ENCODE results near the gene FANCF.

- no peak for TF ChIP-seq POLR2A (IDR thresholded peaks at IDR 0.05)
- TF ChIP-seq, protein P1, sequence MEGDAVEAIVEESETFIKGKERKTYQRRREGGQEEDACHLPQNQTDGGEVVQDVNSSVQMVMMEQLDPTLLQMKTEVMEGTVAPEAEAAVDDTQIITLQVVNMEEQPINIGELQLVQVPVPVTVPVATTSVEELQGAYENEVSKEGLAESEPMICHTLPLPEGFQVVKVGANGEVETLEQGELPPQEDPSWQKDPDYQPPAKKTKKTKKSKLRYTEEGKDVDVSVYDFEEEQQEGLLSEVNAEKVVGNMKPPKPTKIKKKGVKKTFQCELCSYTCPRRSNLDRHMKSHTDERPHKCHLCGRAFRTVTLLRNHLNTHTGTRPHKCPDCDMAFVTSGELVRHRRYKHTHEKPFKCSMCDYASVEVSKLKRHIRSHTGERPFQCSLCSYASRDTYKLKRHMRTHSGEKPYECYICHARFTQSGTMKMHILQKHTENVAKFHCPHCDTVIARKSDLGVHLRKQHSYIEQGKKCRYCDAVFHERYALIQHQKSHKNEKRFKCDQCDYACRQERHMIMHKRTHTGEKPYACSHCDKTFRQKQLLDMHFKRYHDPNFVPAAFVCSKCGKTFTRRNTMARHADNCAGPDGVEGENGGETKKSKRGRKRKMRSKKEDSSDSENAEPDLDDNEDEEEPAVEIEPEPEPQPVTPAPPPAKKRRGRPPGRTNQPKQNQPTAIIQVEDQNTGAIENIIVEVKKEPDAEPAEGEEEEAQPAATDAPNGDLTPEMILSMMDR (IDR thresholded peaks at IDR 0.05): no peak
- no peak for TF ChIP-seq POLR2AphosphoS5 (IDR thresholded peaks at IDR 0.05; ENCODE audit: insufficient read depth in 1 of 2, low read depth in 1 of 2)
Observed at GRCh38 chr11:22602504-22602903, 23.1 kb downstream of the FANCF start.
